ENCODE results near the gene BCKDK.

- TF ChIP-seq CTCF (IDR thresholded peaks at IDR 0.05) = no peak
- TF ChIP-seq PBX3 (IDR thresholded peaks at IDR 0.05) = no peak
Measured at GRCh38 chr16:31085411-31085810, 22.8 kb upstream of the BCKDK start.
